ENCODE results near the gene NR1I2. TPM values are rescaled to one million over a fixed set of nuclear protein-coding genes. Genes with fewer than 3 reads are reported as not detected.

NR1I2 gene
- 0.30 and 0.73 TPM in 2 replicates for total RNA-seq
- 0.44 TPM for total RNA-seq (2013)
- 0.30 and 0.52 TPM in 2 replicates for polyA plus RNA-seq
- 0.64 and 1.1 TPM in 2 replicates for polyA minus RNA-seq

DNA sequence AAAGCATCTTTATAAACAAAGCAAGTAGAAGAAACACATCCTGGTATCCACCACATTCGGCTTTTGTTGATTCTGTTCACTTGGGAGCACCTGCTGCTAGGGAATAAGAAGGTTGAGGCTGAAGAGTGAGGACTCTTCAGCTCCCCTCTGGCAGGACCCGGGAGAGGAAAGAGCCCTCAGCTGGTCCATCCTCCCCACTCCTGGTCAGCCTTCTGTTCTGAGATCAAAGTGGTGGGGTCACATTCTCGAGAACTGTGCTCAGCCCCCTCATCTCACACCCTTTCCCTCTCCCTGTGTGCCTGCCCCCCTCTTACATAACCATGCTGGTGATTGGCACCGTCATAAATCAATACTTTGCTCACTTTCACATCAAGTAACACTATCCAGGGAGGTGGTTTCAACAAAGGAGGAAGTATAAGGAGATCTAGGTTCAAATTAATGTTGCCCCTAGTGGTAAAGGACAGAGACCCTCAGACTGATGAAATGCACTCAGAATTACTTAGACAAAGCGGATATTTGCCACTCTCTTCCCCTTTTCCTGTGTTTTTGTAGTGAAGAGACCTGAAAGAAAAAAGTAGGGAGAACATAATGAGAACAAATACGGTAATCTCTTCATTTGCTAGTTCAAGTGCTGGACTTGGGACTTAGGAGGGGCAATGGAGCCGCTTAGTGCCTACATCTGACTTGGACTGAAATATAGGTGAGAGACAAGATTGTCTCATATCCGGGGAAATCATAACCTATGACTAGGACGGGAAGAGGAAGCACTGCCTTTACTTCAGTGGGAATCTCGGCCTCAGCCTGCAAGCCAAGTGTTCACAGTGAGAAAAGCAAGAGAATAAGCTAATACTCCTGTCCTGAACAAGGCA is at the start of gene NR1I2:
Gene NR1I2 (plus strand): TSS at position 772 of the 869 bp plus-strand sequence.
- ChIA-PET POLR2A (no interaction called here), CTCF (no interaction called here)
- H4K20me1 ChIP-seq (ENCODE audit: control insufficient read depth, insufficient read depth, low read length, poor library complexity, severe bottlenecking) = no peaks in the 10 kb centered on the region
- ATAC-seq (ENCODE audit: low read depth) = no peak
- no peaks in the 10 kb centered on the region for H3K36me3 ChIP-seq (replicated peaks in 1 of 2; ENCODE audit: control extremely low read depth in 1 of 2, control insufficient read depth in 1 of 2, extremely low read depth in 1 of 2, insufficient read depth in 2 of 2, low read length in 1 of 2)
- H3K4me2 ChIP-seq (replicated peaks; ENCODE audit: low read depth, low read length, poor library complexity, severe bottlenecking) = no peak within 1 kb of the TSS
- intact Hi-C loops (cut with micrococcal nuclease) = no loop called here
- no peak within 1 kb of the TSS for H3K27ac Mint-ChIP-seq
- DNase-seq = no peak
- no peak within 1 kb of the TSS for H3K4me3 ChIP-seq (ENCODE audit: control extremely low read depth in 1 of 5, extremely low read depth in 1 of 5, insufficient read depth in 1 of 5, low read depth in 2 of 5, low read length in 4 of 5)
- H3K4me1 Mint-ChIP-seq = no peaks in the 10 kb centered on the region
- no peak within 1 kb of the TSS for H3K4me3 Mint-ChIP-seq
- no peaks in the 10 kb centered on the region for H3K27me3 Mint-ChIP-seq
- peaks cover 0 to under 1% (median 0%) of the 10 kb centered on the region in 3 donors for H3K9me3 ChIP-seq (ENCODE audit: control extremely low read depth in 1 of 3, control insufficient read depth in 2 of 3, insufficient read depth in 1 of 3, low read length in 2 of 3)
- no peaks in the 10 kb centered on the region for H3K4me1 ChIP-seq (ENCODE audit: control insufficient read depth in 2 of 2, insufficient read depth in 2 of 2, low read length in 2 of 2)
- no peak for TF ChIP-seq EZH2 (IDR thresholded peaks at IDR 0.05; ENCODE audit: borderline replicate concordance, insufficient read depth, low read depth, low read length, poor library complexity, severe bottlenecking)
- TF ChIP-seq, protein P1, sequence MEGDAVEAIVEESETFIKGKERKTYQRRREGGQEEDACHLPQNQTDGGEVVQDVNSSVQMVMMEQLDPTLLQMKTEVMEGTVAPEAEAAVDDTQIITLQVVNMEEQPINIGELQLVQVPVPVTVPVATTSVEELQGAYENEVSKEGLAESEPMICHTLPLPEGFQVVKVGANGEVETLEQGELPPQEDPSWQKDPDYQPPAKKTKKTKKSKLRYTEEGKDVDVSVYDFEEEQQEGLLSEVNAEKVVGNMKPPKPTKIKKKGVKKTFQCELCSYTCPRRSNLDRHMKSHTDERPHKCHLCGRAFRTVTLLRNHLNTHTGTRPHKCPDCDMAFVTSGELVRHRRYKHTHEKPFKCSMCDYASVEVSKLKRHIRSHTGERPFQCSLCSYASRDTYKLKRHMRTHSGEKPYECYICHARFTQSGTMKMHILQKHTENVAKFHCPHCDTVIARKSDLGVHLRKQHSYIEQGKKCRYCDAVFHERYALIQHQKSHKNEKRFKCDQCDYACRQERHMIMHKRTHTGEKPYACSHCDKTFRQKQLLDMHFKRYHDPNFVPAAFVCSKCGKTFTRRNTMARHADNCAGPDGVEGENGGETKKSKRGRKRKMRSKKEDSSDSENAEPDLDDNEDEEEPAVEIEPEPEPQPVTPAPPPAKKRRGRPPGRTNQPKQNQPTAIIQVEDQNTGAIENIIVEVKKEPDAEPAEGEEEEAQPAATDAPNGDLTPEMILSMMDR (IDR thresholded peaks at IDR 0.05) = no peak
- H3K27ac ChIP-seq (ENCODE audit: low read length in 2 of 2) = no peak within 1 kb of the TSS
- WGBS (ENCODE audit: insufficient coverage) = 93% methylated on average over 9 of the region's 10 CpGs
- H3K9ac ChIP-seq (ENCODE audit: low read length) = no peak within 1 kb of the TSS
- no peaks in the 10 kb centered on the region for H3K27me3 ChIP-seq (replicated peaks in 1 of 4; ENCODE audit: control extremely low read depth in 1 of 4, control insufficient read depth in 3 of 4, insufficient read depth in 4 of 4, low read length in 3 of 4)
- H2AFZ ChIP-seq (ENCODE audit: insufficient read depth, low read depth, low read length, poor library complexity, severe bottlenecking) = no peak within 1 kb of the TSS
- no peaks in the 10 kb centered on the region for H3K9me3 Mint-ChIP-seq (ENCODE audit: insufficient read depth)
- no peaks in the 10 kb centered on the region for H3K79me2 ChIP-seq (ENCODE audit: control insufficient read depth, insufficient read depth, low read length)

DNA sequence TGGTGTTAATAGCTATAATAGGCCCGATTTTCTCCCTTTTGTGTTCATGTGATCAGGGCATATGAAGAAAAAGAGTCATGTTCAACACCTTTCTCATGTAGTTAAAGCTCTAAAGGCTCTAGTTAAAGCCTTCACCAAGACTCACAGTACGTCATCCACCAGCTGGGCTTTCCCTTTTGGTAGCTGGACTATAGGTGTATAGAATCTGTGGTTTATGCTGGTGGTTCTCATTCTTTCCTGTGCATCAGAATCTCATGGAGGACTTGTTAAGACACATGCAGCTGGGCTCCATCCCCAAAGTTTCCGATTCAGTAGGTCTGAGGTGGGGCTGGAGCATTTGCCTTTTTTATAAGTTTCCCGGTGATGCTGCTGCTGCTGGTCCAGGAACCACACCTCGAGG is 48.1 kb upstream of the NR1I2 start:
- no peaks in the 10 kb centered on the region for H3K9me3 Mint-ChIP-seq (ENCODE audit: insufficient read depth)
- no peaks in the 10 kb centered on the region for H3K9me3 ChIP-seq (ENCODE audit: control extremely low read depth in 1 of 3, control insufficient read depth in 2 of 3, insufficient read depth in 1 of 3, low read length in 2 of 3)
- intact Hi-C loops (cut with micrococcal nuclease) = no loop called here
- ATAC-seq (ENCODE audit: low read depth) (no peak), DNase-seq (no peak)
- H4K20me1 ChIP-seq (ENCODE audit: control insufficient read depth, insufficient read depth, low read length, poor library complexity, severe bottlenecking) = no peaks in the 10 kb centered on the region
- no peak overlapping the region for H2AFZ ChIP-seq (ENCODE audit: insufficient read depth, low read depth, low read length, poor library complexity, severe bottlenecking)
- H3K4me1 ChIP-seq (ENCODE audit: control insufficient read depth in 2 of 2, insufficient read depth in 2 of 2, low read length in 2 of 2) = no peaks in the 10 kb centered on the region
- ChIA-PET POLR2A (no interaction called here), CTCF (no interaction called here)
- no peak overlapping the region for H3K27ac ChIP-seq (ENCODE audit: low read length in 2 of 2)
- H3K36me3 ChIP-seq (replicated peaks in 1 of 2; ENCODE audit: control extremely low read depth in 1 of 2, control insufficient read depth in 1 of 2, extremely low read depth in 1 of 2, insufficient read depth in 2 of 2, low read length in 1 of 2) = no peaks in the 10 kb centered on the region
- no peak overlapping the region for H3K4me3 Mint-ChIP-seq
- WGBS (ENCODE audit: insufficient coverage) = no CpG with 5 or more reads among the region's 5 CpGs
- no peak overlapping the region for H3K4me2 ChIP-seq (replicated peaks; ENCODE audit: low read depth, low read length, poor library complexity, severe bottlenecking)
- no peak overlapping the region for H3K9ac ChIP-seq (ENCODE audit: low read length)
- no peaks in the 10 kb centered on the region for H3K4me1 Mint-ChIP-seq
- no peaks in the 10 kb centered on the region for H3K27me3 ChIP-seq (replicated peaks in 1 of 4; ENCODE audit: control extremely low read depth in 1 of 4, control insufficient read depth in 3 of 4, insufficient read depth in 4 of 4, low read length in 3 of 4)
- no peak overlapping the region for H3K27ac Mint-ChIP-seq
- no peaks in the 10 kb centered on the region for H3K79me2 ChIP-seq (ENCODE audit: control insufficient read depth, insufficient read depth, low read length)
- no peaks in the 10 kb centered on the region for H3K27me3 Mint-ChIP-seq
- H3K4me3 ChIP-seq (ENCODE audit: control extremely low read depth in 1 of 5, extremely low read depth in 1 of 5, insufficient read depth in 1 of 5, low read depth in 2 of 5, low read length in 4 of 5) = no peak overlapping the region
- TF ChIP-seq, protein P1 (IDR thresholded peaks at IDR 0.05) = no peak
- TF ChIP-seq EZH2 (IDR thresholded peaks at IDR 0.05; ENCODE audit: borderline replicate concordance, insufficient read depth, low read depth, low read length, poor library complexity, severe bottlenecking) = no peak

All from B cell (primary cell).